Melanocyte of skin (primary cell): Measurements from ENCODE around the gene CDK14. TPM values are rescaled to one million over a fixed set of nuclear protein-coding genes. Genes with fewer than 3 reads are reported as not detected.

ENCODE experiments used
- total RNA-seq, 2 donors: library from RNA; depleted of rRNA; stranded (reverse); fragments of >200 nt; gene quantifications; 2 replicates each; pipeline ENCODE4 v1.2.3, GENCODE V29; 2012

Gene CDK14
- total RNA-seq = 1 to 10 TPM; 1.4 to 3.0 TPM

GRCh38 chr7:90595801-90596670 is at the start of gene CDK14:
Gene CDK14, plus strand, starts transcription at chr7:90596321. Its CDS starts 307 bp downstream, at chr7:90596628.

Other genes with a start within 250 kb of the CDK14 start
- gene GTPBP10, start 249.6 kb upstream of the CDK14 start, total RNA-seq = 10 to 100 TPM; 13.7 to 18.9 TPM
- gene CLDN12, start 192.9 kb upstream of the CDK14 start, total RNA-seq = 10 to 100 TPM; 29.6 to 45.0 TPM
- gene PTTG1IP2, start 126.7 kb upstream of the CDK14 start, total RNA-seq = not detected